Activated B cell treated with CpG ODN at 0.5 μM for 24 hours (primary cell): Measurements from ENCODE around the gene KCNC2. TPM values are rescaled to one million over a fixed set of nuclear protein-coding genes. Genes with fewer than 3 reads are reported as not detected.

Source experiments
- ATAC-seq: fragments of 200-7000 bp; cut with Tn5 transposase; one replicate; pipeline ENCODE4 v1.10.0; 2021; ENCODE audit warnings: low read depth, mild to moderate bottlenecking, moderate library complexity
- CTCF ChIA-PET: fragments of 350-600 bp; sonication (Branson Sonifier 250); formaldehyde crosslinking; loops from one replicate; lab custom pipeline; 2021; ENCODE audit warnings: antibody characterized with exemption; lab: Charles Lee
- POLR2A ChIA-PET: fragments of 350-600 bp; sonication (Branson Sonifier 250); formaldehyde crosslinking; loops from one replicate; lab custom pipeline; 2021; ENCODE audit warnings: antibody characterized with exemption; lab: Charles Lee
- DNase-seq: peaks from one replicate; pipeline ENCODE4 v3.0.0; 2022
- H3K27ac Mint-ChIP-seq: one replicate; pipeline ENCODE4 v1.8.0; 2020; ENCODE audit warnings: mixed read lengths
- H3K27me3 Mint-ChIP-seq: one replicate; pipeline ENCODE4 v1.8.0; 2021; ENCODE audit warnings: mixed read lengths
- H3K36me3 Mint-ChIP-seq: one replicate; pipeline ENCODE4 v1.8.0; 2021; ENCODE audit warnings: low read depth, mixed read lengths
- H3K4me1 Mint-ChIP-seq: one replicate; pipeline ENCODE4 v1.8.0; 2021; ENCODE audit warnings: mixed read lengths
- H3K4me3 Mint-ChIP-seq: one replicate; pipeline ENCODE4 v1.8.0; 2020; ENCODE audit warnings: mild to moderate bottlenecking, mixed read lengths
- H3K9me3 Mint-ChIP-seq: one replicate; pipeline ENCODE4 v1.8.0; 2020; ENCODE audit warnings: mixed read lengths
- intact Hi-C: fragments of 100-400 bp; cut with micrococcal nuclease; formaldehyde crosslinking; loops from one replicate; pipeline ENCODE4 v1.15.1; 2024
- total RNA-seq: library from RNA; stranded (reverse); gene quantifications from 2 replicates; pipeline ENCODE4 v1.2.3, GENCODE V29; 2022
- TF ChIP-seq, protein P1 (sequence below): fragments of 200-600 bp; IDR thresholded peaks from one replicate; pipeline ENCODE4 v1.8.0; 2022; ENCODE audit warnings: antibody characterized with exemption, mild to moderate bottlenecking

KCNC2 gene
- total RNA-seq, 1 donor from 2014 or later = not detected

DNA sequence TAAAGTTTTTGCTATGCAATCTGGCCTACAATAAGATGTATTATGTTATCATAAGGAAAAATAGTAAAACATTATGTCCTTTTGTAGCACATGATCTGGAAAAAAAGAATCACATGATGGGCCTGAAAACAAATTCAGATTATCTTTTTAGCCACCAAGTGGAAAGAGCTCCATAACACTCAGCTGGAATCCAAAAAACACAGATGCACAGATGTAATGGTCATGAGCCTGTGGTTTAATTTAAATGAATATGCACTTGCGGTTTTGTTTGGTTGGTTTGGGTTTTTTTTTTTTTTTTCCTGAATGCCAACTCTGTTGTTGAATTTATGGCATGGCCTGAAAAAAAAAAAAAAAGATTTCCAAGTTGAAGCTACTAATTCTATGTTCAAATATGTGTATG lies 4.1 kb downstream of the KCNC2 start:
- POLR2A ChIA-PET = no interaction called here
- intact Hi-C loops = no loop called here
- TF ChIP-seq, protein P1, sequence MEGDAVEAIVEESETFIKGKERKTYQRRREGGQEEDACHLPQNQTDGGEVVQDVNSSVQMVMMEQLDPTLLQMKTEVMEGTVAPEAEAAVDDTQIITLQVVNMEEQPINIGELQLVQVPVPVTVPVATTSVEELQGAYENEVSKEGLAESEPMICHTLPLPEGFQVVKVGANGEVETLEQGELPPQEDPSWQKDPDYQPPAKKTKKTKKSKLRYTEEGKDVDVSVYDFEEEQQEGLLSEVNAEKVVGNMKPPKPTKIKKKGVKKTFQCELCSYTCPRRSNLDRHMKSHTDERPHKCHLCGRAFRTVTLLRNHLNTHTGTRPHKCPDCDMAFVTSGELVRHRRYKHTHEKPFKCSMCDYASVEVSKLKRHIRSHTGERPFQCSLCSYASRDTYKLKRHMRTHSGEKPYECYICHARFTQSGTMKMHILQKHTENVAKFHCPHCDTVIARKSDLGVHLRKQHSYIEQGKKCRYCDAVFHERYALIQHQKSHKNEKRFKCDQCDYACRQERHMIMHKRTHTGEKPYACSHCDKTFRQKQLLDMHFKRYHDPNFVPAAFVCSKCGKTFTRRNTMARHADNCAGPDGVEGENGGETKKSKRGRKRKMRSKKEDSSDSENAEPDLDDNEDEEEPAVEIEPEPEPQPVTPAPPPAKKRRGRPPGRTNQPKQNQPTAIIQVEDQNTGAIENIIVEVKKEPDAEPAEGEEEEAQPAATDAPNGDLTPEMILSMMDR = no peak
- peaks cover 2% of the 10 kb centered on the region for H3K9me3 Mint-ChIP-seq
- no peak overlapping the region for H3K4me3 Mint-ChIP-seq
- ATAC-seq (no peak), DNase-seq (no peak)
- H3K36me3 Mint-ChIP-seq = no peaks in the 10 kb centered on the region
- CTCF ChIA-PET = no interaction called here
- no peak overlapping the region for H3K27ac Mint-ChIP-seq
- H3K27me3 Mint-ChIP-seq = peaks cover 24% of the 10 kb centered on the region
- H3K4me1 Mint-ChIP-seq = no peaks in the 10 kb centered on the region

DNA sequence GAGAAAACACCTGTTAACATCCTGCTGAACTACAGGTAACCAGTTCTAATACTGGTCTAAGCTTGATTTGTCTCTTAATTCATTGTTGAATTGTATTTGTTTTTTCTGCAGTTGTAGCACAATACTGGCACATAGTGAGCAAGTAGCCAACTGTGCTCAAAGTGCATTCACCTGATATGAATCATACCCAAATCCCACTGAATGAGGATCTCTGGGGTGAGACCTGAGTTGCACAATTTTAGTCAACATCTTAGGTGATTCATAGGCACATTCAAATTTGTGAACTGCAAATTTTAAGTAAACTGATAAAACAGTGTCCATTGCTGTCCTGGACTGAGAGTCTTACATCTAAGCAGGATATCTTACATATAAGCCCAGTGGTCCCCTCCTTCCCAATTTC lies 12.8 kb downstream of the KCNC2 start:
- no peaks in the 10 kb centered on the region for H3K36me3 Mint-ChIP-seq
- ATAC-seq (no peak), DNase-seq (no peak)
- no peaks in the 10 kb centered on the region for H3K4me1 Mint-ChIP-seq
- H3K27ac Mint-ChIP-seq = no peak overlapping the region
- H3K9me3 Mint-ChIP-seq = no peaks in the 10 kb centered on the region
- ChIA-PET CTCF (no interaction called here), POLR2A (no interaction called here)
- TF ChIP-seq, protein P1 = no peak
- H3K27me3 Mint-ChIP-seq = no peaks in the 10 kb centered on the region
- no peak overlapping the region for H3K4me3 Mint-ChIP-seq
- intact Hi-C loops = no loop called here

DNA sequence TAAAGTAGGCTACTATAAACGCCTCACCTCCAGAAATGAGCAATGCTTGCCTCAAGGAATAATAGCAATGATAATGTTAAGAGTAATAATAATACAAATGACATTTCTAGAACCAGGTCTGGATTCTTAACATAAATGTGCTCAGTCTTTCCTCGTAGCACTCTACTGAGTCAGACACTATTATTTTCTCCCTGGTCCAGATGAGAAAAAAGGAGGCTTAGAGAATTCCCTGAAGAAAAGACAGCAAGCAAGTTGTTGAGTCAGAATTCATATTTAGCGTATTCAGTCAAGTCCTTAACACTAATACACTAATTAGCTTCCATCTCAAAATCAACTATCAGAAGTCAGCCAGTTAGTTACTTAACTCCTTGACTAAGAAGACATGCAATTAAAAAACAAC lies 13.2 kb downstream of the KCNC2 start:
- CTCF ChIA-PET = no interaction called here
- TF ChIP-seq, protein P1 = no peak
- no peak for DNase-seq
- H3K27me3 Mint-ChIP-seq = no peaks in the 10 kb centered on the region
- intact Hi-C loops = no loop called here
- no peaks in the 10 kb centered on the region for H3K4me1 Mint-ChIP-seq
- H3K27ac Mint-ChIP-seq = no peak overlapping the region
- ATAC-seq = no peak
- H3K4me3 Mint-ChIP-seq = no peak overlapping the region
- H3K36me3 Mint-ChIP-seq = no peaks in the 10 kb centered on the region
- POLR2A ChIA-PET = no interaction called here
- H3K9me3 Mint-ChIP-seq = no peaks in the 10 kb centered on the region

DNA sequence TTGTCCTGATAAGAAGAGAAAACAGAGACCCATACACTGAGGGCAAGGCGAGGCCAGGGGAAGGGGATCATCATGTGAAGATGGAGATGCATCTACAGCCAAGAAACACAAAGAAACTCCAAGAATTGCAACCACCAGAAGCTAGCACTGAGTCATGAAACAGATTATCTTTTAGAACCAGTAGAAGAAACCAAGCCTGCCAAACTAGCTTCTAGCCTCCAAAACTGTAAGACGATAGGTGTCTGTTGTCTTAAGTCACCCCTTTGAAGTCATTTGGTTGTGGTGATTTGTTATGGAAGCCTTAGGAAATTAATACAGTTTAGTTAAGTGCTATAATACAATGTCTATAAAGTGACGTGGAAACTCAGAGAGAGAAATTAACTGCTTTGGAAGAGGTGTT lies 15.4 kb downstream of the KCNC2 start:
- H3K4me3 Mint-ChIP-seq = no peak overlapping the region
- intact Hi-C loops = no loop called here
- TF ChIP-seq, protein P1 = no peak
- ATAC-seq = no peak
- H3K36me3 Mint-ChIP-seq = no peaks in the 10 kb centered on the region
- H3K4me1 Mint-ChIP-seq = no peaks in the 10 kb centered on the region
- no peaks in the 10 kb centered on the region for H3K27me3 Mint-ChIP-seq
- ChIA-PET CTCF (no interaction called here), POLR2A (no interaction called here)
- no peak for DNase-seq
- no peaks in the 10 kb centered on the region for H3K9me3 Mint-ChIP-seq
- H3K27ac Mint-ChIP-seq = no peak overlapping the region

DNA sequence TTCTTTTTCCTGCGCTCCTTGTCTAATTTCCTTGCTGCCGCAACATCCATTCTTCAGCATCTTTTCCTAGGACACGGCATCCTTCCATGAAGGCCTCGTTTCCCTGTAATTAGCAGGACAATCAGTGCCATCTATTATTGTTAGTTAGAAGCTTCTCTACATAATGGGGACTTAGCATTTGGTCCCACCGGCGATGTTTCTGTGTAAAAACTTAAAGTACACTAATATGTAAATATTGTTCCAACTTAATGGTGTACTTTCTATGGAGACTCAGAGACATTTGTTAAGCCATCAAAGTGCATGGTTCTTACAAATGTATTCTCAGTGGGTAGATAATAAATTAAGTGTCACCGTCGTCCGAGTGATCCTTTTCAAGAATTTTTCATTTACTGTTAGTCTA lies 17.4 kb downstream of the KCNC2 start:
- POLR2A ChIA-PET = no interaction called here
- Mint-ChIP-seq H3K9me3 (no peaks in the 10 kb centered on the region), H3K36me3 (no peaks in the 10 kb centered on the region), H3K27ac (no peak overlapping the region), H3K27me3 (no peaks in the 10 kb centered on the region), H3K4me3 (no peak overlapping the region), H3K4me1 (no peaks in the 10 kb centered on the region)
- intact Hi-C loops = no loop called here
- TF ChIP-seq, protein P1 = no peak
- ATAC-seq (no peak), DNase-seq (no peak)
- CTCF ChIA-PET = no interaction called here
